HEK293T (cell line): ENCODE measurements around the gene ITPRIPL1.

Experiments
- CTCF ChIA-PET: fragments of 350-600 bp; formaldehyde crosslinking; extraction: SDS; loops from one replicate; lab custom pipeline; 2021; ENCODE audit warnings: antibody characterized with exemption, inconsistent platforms; lab: Yijun Ruan, JAX
- POLR2A ChIA-PET: fragments of 350-600 bp; formaldehyde crosslinking; extraction: SDS; loops from one replicate; lab custom pipeline; 2020; ENCODE audit warnings: antibody characterized with exemption, inconsistent platforms; lab: Yijun Ruan, JAX
- DNase-seq: peaks from one replicate; pipeline ENCODE4 v3.0.0; 2012; ENCODE audit warnings: mixed read lengths; ENCODE audit errors: extremely low spot score
- ARNT ChIP-seq: fragments of 450-650 bp; IDR thresholded peaks from 2 replicates; pipeline ENCODE4 v1.6.1; 2017; ENCODE audit warnings: mild to moderate bottlenecking
- BHLHE40 ChIP-seq: fragments of 450-650 bp; IDR thresholded peaks from 2 replicates; pipeline ENCODE4 v1.6.1; 2016; ENCODE audit warnings: mild to moderate bottlenecking, moderate library complexity, borderline replicate concordance
- CTBP1 ChIP-seq: fragments of 450-650 bp; IDR thresholded peaks from 2 replicates; pipeline ENCODE4 v1.6.1; 2016; ENCODE audit warnings: borderline replicate concordance
- ELF4 ChIP-seq: fragments of 450-650 bp; IDR thresholded peaks from 2 replicates; pipeline ENCODE4 v1.6.1; 2017; ENCODE audit warnings: antibody characterized with exemption
- FOXA1 ChIP-seq: fragments of 450-650 bp; IDR thresholded peaks from 2 replicates; pipeline ENCODE4 v1.6.1; 2016; ENCODE audit warnings: mild to moderate bottlenecking
- FOXK2 ChIP-seq: fragments of 450-650 bp; IDR thresholded peaks from 2 replicates; pipeline ENCODE4 v1.6.1; 2016; ENCODE audit warnings: mild to moderate bottlenecking
- FOXM1 ChIP-seq: fragments of 450-650 bp; IDR thresholded peaks from 2 replicates; pipeline ENCODE4 v1.6.1; 2017; ENCODE audit warnings: mild to moderate bottlenecking, borderline replicate concordance
- HDGF ChIP-seq: fragments of 450-650 bp; IDR thresholded peaks from 2 replicates; pipeline ENCODE4 v1.6.1; 2017; ENCODE audit warnings: antibody characterized with exemption, borderline replicate concordance
- L3MBTL2 ChIP-seq: fragments of 450-650 bp; conservative IDR thresholded peaks from 2 replicates; pipeline ENCODE4 v1.6.1; 2016; ENCODE audit warnings: mild to moderate bottlenecking
- LEF1 ChIP-seq: fragments of 450-650 bp; IDR thresholded peaks from 2 replicates; pipeline ENCODE4 v1.6.1; 2017; ENCODE audit warnings: mild to moderate bottlenecking, borderline replicate concordance
- NFRKB ChIP-seq: fragments of 450-650 bp; IDR thresholded peaks from 2 replicates; pipeline ENCODE4 v1.6.1; 2016; ENCODE audit warnings: mild to moderate bottlenecking, moderate library complexity
- SP1 ChIP-seq: fragments of 450-650 bp; IDR thresholded peaks from 2 replicates; pipeline ENCODE4 v1.6.1; 2017
- SUZ12 ChIP-seq: fragments of 450-650 bp; IDR thresholded peaks from 2 replicates; pipeline ENCODE4 v1.6.1; 2016; ENCODE audit warnings: mild to moderate bottlenecking
- TARDBP ChIP-seq: fragments of 450-650 bp; IDR thresholded peaks from 2 replicates; pipeline ENCODE4 v1.6.1; 2016
- ZNF384 ChIP-seq: fragments of 450-650 bp; IDR thresholded peaks from 2 replicates; pipeline ENCODE4 v1.6.1; 2016
- TF ChIP-seq, protein P1 (sequence below): fragments of 450-650 bp; IDR thresholded peaks from 2 replicates; pipeline ENCODE4 v1.6.1; 2016

Gene ITPRIPL1

DNA sequence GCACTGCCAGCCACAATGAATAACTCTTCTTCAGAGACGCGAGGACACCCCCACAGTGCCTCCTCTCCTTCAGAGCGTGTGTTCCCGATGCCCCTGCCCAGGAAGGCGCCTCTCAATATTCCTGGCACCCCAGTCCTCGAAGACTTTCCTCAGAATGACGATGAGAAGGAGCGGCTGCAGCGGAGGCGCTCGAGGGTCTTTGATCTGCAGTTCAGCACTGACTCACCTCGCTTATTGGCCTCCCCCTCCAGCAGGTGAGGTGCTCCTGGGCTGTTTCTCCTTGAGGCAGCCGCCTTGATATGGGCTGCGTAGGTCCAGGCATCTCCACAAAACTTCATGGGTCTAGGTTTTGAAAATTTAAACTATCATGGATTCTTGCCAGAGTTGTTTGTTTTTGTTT is 16.5 kb downstream of the ITPRIPL1 start:
- ChIA-PET POLR2A (no interaction called here), CTCF (no interaction called here)
- no peak for TF ChIP-seq TARDBP
- TF ChIP-seq SP1 = no peak
- no peak for TF ChIP-seq ELF4
- no peak for TF ChIP-seq L3MBTL2
- no peak for TF ChIP-seq FOXM1
- TF ChIP-seq HDGF = no peak
- no peak for TF ChIP-seq FOXA1
- TF ChIP-seq FOXK2 = no peak
- TF ChIP-seq LEF1 = no peak
- no peak for TF ChIP-seq NFRKB
- no peak for TF ChIP-seq ZNF384
- no peak for TF ChIP-seq ARNT
- no peak for DNase-seq

DNA sequence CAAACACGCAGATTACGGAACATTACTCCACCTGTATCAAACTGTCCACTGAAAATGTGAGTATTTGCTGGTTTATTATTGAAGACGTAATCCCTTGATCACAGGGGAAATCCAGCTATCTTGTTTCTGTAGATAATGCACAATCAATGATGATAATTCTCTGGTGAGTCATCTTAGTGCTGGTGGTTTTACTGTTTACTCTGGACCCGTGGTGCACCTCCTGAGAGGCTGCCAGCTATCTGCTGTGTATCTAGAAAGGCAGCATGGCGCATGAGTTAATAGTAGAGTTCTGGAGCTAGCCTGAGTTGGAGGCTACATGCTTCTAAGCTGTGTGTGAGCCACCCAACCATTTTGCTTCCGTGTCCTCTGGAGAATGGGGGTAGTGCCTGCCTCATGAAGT is 17.0 kb downstream of the ITPRIPL1 start:
- no peak for DNase-seq
- ChIA-PET CTCF (no interaction called here), POLR2A (no interaction called here)
- TF ChIP-seq SUZ12 (no peak), ZNF384 (no peak), BHLHE40 (no peak), FOXK2 (no peak), ARNT (no peak), TARDBP (no peak), HDGF (no peak), ELF4 (no peak), NFRKB (no peak), FOXA1 (no peak), FOXM1 (no peak), L3MBTL2 (no peak), LEF1 (no peak), CTBP1 (no peak), SP1 (no peak)
- TF ChIP-seq, protein P1, sequence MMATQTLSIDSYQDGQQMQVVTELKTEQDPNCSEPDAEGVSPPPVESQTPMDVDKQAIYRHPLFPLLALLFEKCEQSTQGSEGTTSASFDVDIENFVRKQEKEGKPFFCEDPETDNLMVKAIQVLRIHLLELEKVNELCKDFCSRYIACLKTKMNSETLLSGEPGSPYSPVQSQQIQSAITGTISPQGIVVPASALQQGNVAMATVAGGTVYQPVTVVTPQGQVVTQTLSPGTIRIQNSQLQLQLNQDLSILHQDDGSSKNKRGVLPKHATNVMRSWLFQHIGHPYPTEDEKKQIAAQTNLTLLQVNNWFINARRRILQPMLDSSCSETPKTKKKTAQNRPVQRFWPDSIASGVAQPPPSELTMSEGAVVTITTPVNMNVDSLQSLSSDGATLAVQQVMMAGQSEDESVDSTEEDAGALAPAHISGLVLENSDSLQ = no peak

- POLR2A ChIA-PET = interaction anchor here (1.7 to 3.6 kb wide), 2 partner anchors 8 to 38 kb away, joined by 5 to 20 read pairs; partner anchors contain the start of genes NCAPH and SNRNP200
- no peak for DNase-seq
- CTCF ChIA-PET = no interaction called here
- no peak for TF ChIP-seq ZNF384
- no peak for TF ChIP-seq TARDBP
- no peak for TF ChIP-seq ARNT
- no peak for TF ChIP-seq LEF1
- no peak for TF ChIP-seq ELF4
- no peak for TF ChIP-seq SUZ12
- TF ChIP-seq, protein P1 = no peak
- no peak for TF ChIP-seq FOXK2
- no peak for TF ChIP-seq FOXM1
- TF ChIP-seq FOXA1 = no peak
- TF ChIP-seq HDGF = no peak
- TF ChIP-seq SP1 = no peak
- no peak for TF ChIP-seq L3MBTL2
- TF ChIP-seq BHLHE40 = no peak
- no peak for TF ChIP-seq NFRKB
Observed at GRCh38 chr2:96344011-96344410, 18.9 kb downstream of the ITPRIPL1 start.

- ChIA-PET POLR2A (interaction anchor here (1.7 to 3.6 kb wide), 2 partner anchors 9 to 40 kb away, joined by 5 to 20 read pairs; partner anchors contain the start of genes NCAPH and SNRNP200), CTCF (interaction anchor here (1.1 kb wide), 1 partner anchor 9 kb away, joined by 5 read pairs; no protein-coding TSS in a partner anchor)
- TF ChIP-seq SP1 = no peak
- TF ChIP-seq ZNF384 = no peak
- TF ChIP-seq FOXM1 = no peak
- no peak for TF ChIP-seq FOXA1
- TF ChIP-seq, protein P1 = no peak
- no peak for TF ChIP-seq TARDBP
- TF ChIP-seq NFRKB = no peak
- TF ChIP-seq L3MBTL2 = no peak
- no peak for TF ChIP-seq CTBP1
- DNase-seq = peak; percentile 21
Observed at GRCh38 chr2:96345438-96345837, 20.3 kb downstream of the ITPRIPL1 start.

GRCh38 chr2:96345868-96346462 is 20.8 kb downstream of the ITPRIPL1 start:
- TF ChIP-seq ARNT (no peak), TARDBP (no peak), FOXA1 (no peak), CTBP1 (no peak), FOXM1 (no peak), SP1 (no peak)
- TF ChIP-seq, protein P1 = no peak
- CTCF ChIA-PET = interaction anchor here (1.1 kb wide), 1 partner anchor 10 kb away, joined by 5 read pairs; no protein-coding TSS in a partner anchor
- no peak for DNase-seq
- POLR2A ChIA-PET = interaction anchor here (1.7 to 3.6 kb wide), 2 partner anchors 10 to 40 kb away, joined by 5 to 20 read pairs; partner anchors contain the start of genes NCAPH and SNRNP200
